NCI-H1436 (cell line): ENCODE measurements around the gene GRM7.

Experiments used
- DNase-seq: peaks from one replicate; lab custom pipeline; 2025; lab: John Stamatoyannopoulos, UW

The GRM7 gene

DNA sequence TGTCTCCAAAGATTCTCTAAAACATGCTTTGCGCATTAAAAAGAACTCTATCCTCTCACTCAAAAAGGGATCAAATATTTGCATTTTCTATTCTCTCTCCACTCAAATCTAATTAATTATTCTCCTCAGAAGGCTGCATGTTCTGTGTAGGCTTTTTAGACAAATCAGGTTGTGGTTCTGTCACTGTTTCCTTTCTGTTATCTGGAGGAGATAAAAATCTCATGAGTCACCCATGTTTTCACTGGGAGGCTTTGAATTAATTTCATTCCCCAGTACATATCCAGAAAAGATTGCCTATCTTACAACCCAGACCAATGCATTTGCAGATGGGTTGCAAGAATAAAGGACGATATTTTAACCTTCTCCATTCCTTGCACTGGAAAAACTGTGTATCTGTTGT is 446.5 kb downstream of the GRM7 start:
- DNase-seq = no peak

DNA sequence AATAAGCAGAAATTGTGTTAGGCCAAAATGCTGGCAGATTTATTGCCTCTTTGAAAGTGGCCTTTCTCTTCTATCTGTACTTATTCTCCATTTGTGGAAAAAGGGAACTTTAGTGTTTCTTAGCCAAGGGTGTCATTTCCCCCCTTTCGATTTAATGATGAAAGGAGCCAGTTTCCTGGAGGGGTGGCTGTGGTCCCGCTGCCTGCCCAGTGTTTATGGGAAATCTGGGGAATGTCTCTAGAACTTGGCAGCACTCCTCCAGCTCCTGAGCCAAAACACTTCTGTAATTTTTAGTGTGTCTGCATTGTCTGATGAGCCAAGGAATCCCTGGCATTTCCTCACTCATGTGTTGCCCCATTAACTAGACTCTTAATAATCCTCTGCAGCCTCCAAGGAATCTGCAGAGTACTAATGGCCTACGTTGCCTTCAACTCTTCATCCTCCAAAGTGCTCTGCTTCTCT is 448.8 kb downstream of the GRM7 start:
- DNase-seq = no peak

DNA sequence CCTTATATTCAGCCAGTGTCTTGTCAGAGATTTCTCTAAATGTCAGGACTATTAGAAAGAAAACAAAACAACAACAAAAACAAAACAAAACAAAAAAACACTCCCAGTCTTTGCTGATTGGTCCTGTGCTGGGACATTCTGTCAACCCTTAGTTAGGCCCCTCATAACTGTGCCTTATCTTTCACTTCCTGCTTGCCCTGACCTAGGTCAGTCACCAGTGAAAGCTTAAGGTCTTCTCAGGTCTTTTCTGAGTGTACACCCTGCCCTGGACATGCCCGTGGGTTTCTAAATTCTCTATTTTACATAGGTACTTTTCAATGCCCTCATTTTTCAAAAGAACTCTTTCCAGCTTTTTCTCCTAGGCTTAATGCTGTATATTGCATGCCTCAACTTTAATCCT is 454.1 kb downstream of the GRM7 start:
- no peak for DNase-seq

DNA sequence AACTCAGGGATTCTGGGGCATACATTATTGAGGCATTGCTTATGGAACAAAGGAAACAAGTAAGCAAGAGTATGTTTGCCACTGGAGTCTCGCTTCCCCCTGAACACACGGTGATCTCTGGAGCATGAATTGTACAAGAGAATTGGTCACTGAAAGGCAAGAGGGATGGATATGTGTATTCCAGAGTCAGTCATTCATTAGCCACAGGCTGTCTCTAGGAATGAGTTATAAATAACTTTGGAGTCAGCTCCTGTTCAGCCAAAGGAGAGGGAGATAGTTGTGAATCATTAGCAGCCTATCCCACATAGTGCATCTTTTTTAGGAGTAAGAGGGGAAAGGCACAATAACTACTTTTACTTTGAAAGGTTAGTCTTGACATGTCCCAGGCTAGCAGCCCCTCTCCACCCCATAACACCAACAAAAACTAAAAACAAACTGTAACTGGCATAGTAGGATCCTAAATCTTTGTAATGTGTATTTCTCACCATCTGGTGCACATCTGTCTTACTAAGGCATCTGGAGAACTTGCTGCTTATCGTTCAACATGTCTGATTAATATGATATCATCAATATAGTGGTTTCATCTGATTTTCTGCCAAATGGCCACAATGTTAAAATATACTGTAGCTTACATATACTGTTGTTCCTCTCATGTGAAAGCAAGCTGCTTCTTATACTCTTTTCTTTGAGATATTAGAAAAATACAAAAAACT is 462.2 kb downstream of the GRM7 start:
- no peak for DNase-seq

DNA sequence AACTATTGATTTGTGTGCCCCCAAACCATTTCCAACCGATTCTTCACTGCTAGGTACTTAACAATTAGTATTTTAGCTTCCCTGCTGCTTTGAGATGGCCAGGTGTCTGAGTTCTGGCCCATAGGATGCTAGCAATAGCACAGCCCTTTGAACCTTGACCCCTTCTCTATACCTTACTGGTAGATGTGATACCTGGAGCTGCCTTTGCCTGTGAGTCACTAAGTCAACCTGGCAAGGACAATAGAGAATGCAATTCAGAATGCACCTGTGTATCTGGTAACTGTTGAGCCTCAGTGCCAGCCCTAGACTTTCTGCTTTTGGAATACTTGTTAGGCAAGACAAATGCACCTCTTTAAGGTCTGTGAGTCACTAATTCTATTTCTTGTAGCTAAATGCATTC is 467.4 kb downstream of the GRM7 start:
- DNase-seq = no peak

DNA sequence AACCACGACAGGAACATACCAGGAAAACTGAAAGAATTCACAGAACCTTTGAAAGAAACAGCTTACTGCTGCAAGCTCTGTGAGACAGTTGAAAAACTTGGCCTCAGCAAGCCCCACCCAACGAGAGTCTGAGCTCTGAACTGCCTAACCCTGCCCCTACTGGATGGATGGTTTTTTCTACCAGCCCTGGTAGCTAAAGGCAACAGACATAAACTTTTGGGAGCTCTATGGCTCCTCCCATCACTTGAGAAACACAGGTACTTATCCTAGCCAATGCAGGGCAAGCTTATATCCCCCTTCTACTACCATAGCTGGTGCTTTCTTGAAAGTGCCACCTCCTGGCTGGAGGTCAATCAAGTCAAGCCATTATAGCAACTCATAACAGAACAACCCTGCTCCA is 471.8 kb downstream of the GRM7 start:
- no peak for DNase-seq

DNA sequence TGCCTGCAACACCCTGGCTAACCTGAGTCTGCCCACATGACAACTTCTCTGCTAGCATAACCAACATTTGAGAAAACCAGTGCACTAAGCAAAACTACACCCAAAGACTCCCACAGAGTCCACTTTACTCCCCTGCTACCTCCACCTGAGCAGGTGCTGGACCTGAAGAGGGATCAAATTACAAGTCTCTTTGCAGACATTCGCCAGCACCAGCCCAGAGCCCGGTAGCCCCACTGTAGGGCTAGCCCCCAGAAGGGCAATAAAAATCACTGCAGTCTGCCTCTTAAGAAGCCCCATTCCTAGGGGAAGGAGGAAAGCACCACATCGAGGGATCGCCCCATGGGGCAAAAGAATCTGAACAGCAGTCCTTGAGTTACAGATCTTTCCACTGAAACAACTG is 472.2 kb downstream of the GRM7 start:
- DNase-seq = no peak

DNA sequence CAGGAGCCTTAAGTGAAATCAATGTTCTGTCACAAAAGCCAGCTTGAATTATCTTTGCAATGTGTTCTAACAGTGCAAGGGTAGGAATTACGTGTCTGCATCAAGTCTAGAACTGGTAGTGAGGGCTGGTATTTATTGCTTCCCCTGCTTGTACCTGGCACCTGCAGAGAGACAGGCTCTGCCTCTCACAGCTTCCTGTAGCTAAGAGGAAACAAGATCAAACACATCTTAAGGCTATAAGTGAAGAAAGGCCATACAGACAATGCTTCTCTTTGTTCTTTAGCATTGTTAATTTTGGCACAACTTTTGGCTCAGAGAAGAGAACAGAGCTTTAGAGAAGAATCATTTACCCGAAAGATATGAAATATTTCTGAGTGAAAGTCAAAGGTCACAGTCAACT is 479.9 kb downstream of the GRM7 start:
- no peak for DNase-seq

DNA sequence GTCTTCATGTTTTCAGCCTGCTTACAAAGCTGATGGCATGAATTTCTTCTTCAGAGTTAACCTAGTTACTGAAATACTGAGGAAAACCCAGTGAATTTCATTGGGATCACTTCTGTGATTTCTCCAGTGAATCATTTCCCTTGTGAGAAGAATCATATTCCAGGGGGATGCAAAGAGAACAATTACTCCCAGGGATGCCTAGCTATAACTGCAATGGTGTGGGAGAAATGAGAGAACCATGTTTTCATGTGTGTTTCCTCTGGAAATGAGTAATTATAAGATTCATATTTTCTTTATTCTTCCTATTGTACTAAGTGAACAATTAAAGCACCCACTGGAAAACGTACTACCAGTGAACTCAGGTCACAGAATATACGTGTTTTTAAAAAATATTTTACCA is 485.4 kb downstream of the GRM7 start:
- no peak for DNase-seq

DNA sequence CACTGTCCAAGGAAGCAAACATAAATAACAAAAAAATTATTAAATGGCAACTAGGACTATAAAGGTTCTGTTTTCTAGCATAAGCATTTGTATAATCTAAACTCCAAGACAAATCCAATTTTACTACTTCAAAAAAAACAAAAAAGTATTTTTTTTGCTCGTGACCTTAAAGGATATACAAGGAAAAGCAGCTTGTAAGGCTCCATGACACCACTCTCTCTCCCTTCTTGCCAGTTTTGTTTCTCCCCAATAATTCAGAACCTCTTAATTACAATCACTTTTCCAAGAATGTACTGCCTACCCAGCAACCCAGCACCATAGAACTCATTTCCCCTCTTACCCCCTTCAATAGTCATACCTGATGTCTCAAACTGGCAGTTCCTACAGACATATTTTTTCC is 496.2 kb downstream of the GRM7 start:
- DNase-seq = no peak

DNA sequence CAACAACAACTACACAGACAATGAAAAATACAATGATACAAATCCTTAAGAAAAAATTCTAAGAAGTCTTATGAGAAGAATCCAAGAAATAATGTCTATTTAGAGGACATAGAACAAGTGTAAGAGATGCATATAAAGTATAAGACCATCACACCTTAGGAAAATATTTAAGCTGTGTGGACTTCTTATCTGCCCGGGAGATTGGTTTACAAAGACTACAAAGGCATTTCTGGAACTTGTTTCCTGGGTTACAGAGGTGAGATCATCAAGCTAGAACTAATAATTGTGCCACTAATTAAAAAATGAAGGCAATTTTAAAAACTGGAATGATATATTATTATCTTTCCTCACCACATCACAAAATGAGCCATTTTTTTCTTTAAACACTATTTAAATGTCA is 507.1 kb downstream of the GRM7 start:
- DNase-seq = no peak

DNA sequence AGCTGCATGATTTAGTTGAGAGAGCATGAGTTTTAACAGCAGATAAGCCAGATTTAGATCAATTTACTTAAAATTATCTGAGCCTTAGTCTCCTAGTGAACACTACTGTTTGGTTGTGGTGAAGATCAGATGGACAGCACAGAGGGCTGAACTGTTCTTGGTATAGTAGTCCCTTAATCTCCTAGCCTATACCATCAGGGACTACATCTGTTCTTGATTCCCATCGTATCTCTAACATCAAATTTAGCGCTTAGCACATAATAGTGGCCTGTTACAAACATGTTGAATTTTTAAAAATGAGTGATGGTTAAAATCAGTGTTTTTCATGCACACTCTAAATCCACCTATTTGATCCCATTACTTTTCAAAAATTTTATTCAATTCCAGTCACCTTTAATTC is 507.7 kb downstream of the GRM7 start:
- DNase-seq = no peak

DNA sequence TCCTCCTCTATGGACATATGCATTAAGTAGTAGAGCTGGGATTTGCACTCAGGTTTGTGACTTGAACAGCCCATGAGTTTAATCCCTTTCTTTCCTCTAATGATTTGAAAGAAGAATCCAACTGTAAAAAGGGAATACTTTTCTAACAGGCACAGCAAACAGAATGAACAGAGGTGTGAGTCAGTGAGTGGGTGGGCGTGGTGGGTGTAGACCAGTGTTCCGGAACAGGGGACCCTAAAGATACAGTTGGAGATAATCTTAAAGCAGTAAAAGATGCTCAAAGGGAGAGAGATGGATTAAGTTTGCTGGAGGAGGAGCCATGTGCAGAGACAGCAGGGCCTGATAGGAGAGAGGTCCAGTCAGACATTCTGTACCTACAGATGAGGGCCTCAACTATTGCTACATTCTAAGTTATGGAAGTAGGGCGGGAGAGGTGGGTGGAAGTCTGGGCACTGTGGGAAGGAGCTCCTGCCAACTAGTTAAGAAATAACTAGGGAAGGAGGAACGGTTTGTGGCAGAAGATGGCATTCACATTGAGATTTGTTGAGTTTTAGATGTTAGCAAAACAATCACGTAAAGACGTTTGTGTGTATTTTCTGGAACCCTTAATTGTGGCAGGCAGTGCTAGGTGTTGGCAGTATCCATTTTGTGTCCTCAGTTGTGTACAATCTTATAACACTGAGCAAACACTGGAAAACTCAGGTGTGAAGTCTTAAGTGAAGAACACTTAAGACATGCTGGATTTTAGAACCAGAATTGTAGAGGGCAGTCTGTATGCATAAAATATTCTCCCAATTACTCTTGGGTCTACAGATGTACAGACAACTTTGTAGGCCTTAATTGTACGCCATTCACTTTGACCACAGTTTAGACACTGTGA is 511.0 kb downstream of the GRM7 start:
- DNase-seq = no peak

DNA sequence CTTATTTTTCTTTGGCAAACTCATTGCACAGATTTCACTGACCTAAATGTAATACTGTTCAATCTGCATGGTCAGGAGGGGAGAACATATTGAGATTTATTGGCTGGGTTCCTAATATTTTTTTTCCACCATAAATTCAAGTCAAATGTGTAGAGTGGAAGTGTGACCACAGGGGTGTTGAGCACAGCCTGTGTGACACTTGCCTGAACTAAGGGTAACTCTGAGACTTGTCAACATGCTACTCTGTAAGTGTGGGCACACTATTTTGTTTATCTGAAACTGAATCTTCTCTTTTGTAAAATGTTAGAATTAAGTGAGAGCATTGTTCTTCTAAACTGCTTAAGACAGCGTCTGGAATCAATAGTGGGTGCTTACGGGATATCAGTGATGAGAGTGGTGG is 516.2 kb downstream of the GRM7 start:
- no peak for DNase-seq

DNA sequence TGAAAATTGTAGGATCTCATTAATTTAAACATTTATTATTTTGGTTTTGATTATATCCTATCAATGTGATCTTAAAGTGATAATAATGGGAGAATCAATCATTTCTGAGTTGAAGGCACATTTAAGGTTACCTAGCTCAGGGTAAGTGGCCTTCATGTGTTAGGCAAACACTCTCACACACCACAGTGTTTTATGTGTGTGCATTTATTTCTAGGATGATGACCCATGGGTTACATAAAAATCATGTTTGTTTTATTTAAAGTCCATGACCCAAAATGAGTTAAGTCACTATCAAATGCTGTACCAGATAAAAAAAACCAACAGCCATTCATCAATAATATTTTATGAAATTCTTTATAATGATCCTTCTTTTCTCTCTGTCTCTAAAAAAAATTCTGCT is 520.8 kb downstream of the GRM7 start:
- DNase-seq = no peak

DNA sequence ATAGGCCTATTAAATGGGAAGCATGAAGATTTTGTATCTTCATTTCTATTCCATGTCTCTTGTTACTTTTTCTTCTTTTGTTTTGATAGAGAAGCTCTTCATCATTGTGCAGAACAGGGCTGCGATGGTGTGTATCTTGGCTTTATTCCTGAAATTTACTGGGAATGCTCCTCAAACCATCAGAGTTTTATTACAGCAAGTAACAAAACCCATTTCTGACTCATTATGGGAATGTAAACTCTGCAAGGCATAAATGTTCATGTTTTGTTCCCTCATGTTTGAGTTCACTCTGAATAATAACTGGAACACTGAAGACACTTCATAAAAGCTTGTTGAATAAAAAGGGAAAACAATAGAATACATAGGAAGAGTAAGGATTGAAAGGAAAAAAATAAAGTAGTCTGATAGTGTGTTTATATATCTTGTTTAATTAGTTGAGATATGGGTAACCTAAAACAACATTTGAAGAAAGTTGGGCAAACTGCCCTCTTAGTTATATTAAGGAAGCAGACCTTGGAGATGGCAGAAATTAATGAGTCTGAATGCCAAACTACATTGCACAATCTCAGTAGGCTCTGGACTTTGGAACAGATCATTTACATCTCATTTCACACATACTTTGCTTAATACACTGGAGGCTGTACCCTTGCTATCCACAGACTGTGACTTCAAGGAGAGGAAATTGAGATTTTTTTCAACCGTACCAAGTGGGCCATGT is 521.5 kb downstream of the GRM7 start:
- DNase-seq = no peak

DNA sequence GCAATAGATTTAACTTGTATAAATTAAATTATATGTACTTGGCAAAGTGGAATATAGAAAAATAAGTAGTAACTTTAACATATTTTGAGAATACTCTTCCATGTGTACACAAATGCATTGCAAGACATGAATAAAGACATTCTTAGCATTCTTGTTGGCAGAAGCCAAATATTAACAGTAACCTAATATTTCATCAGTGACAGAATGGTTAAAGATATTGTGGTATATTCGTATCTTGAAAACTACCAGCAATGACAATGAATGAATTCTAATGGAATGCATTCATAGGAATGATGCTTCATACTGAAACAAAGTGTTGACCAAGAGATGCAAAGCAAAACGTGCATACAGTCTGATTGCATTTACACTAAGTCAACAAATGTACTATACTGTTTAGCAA is 524.7 kb downstream of the GRM7 start:
- no peak for DNase-seq

DNA sequence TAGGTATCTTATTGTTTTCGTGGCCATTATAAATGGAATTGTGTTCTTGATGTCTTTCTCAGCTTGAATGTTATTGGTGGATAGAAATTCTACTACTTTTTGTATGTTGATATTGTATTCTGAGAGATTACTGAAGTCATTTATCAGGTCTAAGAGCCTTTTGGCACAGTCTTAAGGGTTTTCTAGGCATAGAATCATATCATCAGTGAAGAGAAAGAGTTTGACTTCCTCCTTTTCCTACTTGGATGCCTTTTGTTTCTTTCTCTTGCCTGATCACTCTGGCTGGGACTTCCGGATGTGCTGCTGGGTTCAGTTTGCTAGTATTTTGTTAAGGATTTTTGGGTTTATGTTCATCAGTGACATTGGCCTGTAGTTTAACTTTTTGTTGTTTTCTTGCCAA is 527.1 kb downstream of the GRM7 start:
- DNase-seq = no peak

DNA sequence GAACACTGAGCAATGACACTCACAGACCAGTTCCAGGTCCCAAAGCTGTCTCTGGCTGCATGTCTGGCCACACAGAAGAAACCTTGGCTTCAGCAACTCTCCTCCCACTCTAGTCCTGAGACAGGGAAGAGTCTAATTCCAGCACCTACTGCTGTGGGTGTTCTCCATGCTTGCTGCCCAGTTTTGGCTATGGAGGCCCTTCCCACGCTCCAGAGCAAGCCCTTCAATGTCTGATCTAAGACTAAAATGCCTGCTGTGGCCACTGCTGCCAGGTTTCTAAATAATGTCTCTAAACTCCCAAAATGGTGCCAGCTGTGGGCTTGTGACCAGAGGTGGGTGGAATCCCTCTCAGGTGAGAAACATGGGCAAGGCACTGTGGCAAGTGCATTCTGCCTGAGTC is 531.3 kb downstream of the GRM7 start:
- DNase-seq = no peak

DNA sequence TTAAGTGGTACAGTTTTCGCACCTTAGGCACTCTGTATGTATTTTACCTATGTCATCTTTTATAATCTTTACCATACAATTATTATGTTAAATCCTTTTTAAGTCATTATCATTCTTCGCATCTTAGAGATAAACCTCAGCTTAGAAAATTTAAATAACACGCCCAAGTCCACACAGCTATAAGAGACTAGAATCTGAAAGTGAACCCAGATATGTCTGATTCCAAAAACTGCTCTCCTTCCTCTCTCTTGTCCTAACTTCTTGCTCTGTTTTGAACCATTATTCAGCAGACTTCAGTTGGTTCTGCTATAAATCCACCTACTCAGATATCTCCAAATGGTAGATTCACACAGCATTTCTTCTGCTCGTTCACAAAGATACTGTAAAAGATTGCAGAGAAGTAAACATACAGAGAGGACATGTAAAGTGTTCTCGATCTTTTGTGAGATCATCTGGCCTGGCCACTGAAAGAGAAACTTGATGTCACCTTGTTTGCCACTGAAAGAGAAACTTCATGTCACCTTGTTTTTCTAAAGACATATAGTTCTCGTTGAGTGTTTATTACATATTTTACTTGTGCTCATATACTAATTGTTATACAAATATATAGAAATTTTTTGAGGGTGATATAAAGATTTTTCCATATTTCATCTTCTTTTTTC is 533.2 kb downstream of the GRM7 start:
- DNase-seq = no peak

DNA sequence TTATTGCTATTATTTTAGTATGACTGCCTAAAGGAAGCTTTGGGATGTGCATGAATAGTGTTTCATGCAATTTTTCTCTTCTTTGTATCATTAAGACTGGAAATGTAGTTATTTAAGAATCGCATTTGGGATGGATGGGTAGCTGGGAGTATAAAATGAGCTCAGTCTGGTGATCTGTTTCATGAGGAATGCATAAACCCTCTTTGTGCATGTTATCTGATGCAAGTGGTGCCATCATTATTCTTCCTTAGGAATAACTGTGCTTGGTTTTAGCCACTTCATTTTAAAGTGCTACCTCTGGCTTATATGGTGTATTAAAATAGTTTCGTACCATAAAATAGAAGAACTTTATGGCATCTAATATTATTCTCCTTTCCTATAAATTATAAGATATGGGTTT is 535.6 kb downstream of the GRM7 start:
- no peak for DNase-seq

DNA sequence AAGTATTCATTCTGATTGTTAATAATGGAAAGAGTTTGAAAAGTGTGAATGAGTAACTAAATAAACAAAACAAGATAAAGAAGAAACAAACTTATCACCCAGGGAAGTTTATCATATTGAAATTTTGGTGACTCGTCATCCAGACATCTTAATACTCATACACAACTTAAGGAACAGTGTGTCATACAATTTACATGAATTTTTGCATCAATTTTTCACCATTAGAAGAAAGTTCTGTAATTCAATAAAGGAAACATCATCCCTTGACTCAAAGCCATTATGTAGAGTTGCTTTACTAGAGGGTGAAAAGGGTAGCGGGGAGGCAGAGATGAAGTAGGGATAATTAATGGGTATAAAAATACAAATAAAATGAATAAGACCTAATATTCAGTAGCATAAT is 536.2 kb downstream of the GRM7 start:
- DNase-seq = no peak
